Choroid plexus epithelial cell (primary cell): ENCODE results near the gene TIMP4.

Experiments
- DNase-seq: peaks from one replicate; pipeline ENCODE4 v3.0.0-alpha.2; 2010; ENCODE audit warnings: low read depth
- H3K4me3 ChIP-seq: 2 replicates; pipeline ENCODE4 v1.5.1; 2011; ENCODE audit warnings: low read depth, mild to moderate bottlenecking, control low read depth, low read length, moderate library complexity
- CTCF ChIP-seq: conservative IDR thresholded peaks from 2 replicates; pipeline ENCODE4 v1.5.1; 2011; ENCODE audit warnings: low read depth, mild to moderate bottlenecking, control low read depth, inconsistent platforms, low read length, moderate library complexity

The TIMP4 gene

GRCh38 chr3:12186046-12186445 is 27.3 kb upstream of the TIMP4 start:
- no peak for DNase-seq
- H3K4me3 ChIP-seq = no peak overlapping the region
- no peak for TF ChIP-seq CTCF

GRCh38 chr3:12185172-12185710 is 26.5 kb upstream of the TIMP4 start:
- TF ChIP-seq CTCF = no peak
- no peak overlapping the region for H3K4me3 ChIP-seq
- DNase-seq = no peak

GRCh38 chr3:12184541-12184940 is 25.8 kb upstream of the TIMP4 start:
- TF ChIP-seq CTCF = no peak
- DNase-seq = no peak
- no peak overlapping the region for H3K4me3 ChIP-seq

- DNase-seq = no peak
- TF ChIP-seq CTCF = no peak
- no peak overlapping the region for H3K4me3 ChIP-seq
Measured at GRCh38 chr3:12182687-12183441, 24.2 kb upstream of the TIMP4 start.

GRCh38 chr3:12181806-12182205 is 23.1 kb upstream of the TIMP4 start:
- no peak for DNase-seq
- H3K4me3 ChIP-seq = no peak overlapping the region
- no peak for TF ChIP-seq CTCF

GRCh38 chr3:12181301-12181700 is 22.6 kb upstream of the TIMP4 start:
- no peak for DNase-seq
- TF ChIP-seq CTCF = no peak
- H3K4me3 ChIP-seq = no peak overlapping the region

- no peak for TF ChIP-seq CTCF
- no peak for DNase-seq
Measured at GRCh38 chr3:12180631-12181030, 21.9 kb upstream of the TIMP4 start.

More at GRCh38 chr3:12180631-12181030, 21.9 kb upstream of the TIMP4 start:
- no peak overlapping the region for H3K4me3 ChIP-seq
